VCaP (cell line): Measurements from ENCODE around the gene SLC6A19.

Source experiments
- H3K27ac ChIP-seq: fragments of 450-650 bp; 2 replicates; pipeline ENCODE4 v1.5.1; 2017
- TF ChIP-seq, protein P1 (sequence below): fragments of 450-650 bp; conservative IDR thresholded peaks from 2 replicates; pipeline ENCODE4 v1.5.1; 2017; ENCODE audit warnings: mild to moderate bottlenecking, moderate library complexity

Gene SLC6A19

GRCh38 chr5:1222147-1222546, 20.8 kb downstream of the SLC6A19 start:
- TF ChIP-seq, protein P1, sequence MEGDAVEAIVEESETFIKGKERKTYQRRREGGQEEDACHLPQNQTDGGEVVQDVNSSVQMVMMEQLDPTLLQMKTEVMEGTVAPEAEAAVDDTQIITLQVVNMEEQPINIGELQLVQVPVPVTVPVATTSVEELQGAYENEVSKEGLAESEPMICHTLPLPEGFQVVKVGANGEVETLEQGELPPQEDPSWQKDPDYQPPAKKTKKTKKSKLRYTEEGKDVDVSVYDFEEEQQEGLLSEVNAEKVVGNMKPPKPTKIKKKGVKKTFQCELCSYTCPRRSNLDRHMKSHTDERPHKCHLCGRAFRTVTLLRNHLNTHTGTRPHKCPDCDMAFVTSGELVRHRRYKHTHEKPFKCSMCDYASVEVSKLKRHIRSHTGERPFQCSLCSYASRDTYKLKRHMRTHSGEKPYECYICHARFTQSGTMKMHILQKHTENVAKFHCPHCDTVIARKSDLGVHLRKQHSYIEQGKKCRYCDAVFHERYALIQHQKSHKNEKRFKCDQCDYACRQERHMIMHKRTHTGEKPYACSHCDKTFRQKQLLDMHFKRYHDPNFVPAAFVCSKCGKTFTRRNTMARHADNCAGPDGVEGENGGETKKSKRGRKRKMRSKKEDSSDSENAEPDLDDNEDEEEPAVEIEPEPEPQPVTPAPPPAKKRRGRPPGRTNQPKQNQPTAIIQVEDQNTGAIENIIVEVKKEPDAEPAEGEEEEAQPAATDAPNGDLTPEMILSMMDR = no peak
- H3K27ac ChIP-seq = no peak overlapping the region

DNA sequence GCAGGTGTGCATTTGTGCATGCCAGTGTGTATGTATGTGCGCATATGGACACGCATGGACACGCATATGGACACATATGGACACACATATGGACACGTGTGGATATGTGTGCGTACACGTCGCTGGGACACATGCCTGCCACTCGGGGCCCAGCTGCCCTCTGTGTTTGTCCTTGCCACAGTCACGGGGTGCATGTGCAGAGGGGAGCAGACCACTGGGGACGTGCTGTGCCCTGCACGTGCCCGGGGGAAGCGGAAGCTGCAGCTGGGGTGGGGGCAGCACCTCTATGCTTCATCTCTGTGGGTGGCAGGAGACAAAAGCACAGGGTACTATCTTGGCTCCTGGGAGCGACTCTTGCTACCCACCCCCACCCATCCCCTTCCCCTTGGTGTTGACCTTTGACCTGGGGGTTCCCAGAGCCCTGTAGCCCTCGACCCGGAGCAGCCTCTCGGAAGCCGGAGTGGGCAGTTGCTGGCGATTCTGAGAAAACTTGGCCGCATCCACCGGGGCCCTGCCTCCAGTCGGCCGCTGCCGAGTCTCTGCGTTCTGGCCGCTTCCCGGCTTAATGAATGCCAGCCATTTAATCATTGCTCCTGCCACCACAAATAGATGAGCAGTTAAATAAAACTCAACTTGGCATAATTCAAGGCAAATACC, 21.4 kb downstream of the SLC6A19 start:
- H3K27ac ChIP-seq = no peak overlapping the region
- TF ChIP-seq, protein P1 = no peak

DNA sequence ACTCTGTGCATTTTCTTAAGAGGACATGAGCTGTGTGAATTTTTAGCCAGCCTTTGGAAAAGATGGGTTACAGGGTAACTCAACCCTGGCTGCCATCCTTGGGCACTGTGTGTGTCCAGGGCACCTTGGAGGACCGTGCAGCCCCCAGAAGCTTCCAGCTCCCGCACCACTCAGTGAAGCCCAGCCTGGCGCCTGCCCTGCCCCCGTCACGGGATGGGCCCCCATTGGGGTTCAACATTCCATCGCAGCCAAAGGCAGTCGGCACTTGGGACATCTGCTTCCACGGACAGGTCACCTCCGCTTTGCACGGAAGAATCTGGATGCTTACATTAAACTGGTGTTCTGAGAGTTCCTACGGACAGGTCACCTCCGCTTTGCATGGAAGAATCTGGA, 21.9 kb downstream of the SLC6A19 start:
- TF ChIP-seq, protein P1 = no peak
- no peak overlapping the region for H3K27ac ChIP-seq

GRCh38 chr5:1224631-1225030, 23.2 kb downstream of the SLC6A19 start:
- no peak overlapping the region for H3K27ac ChIP-seq
- TF ChIP-seq, protein P1 = no peak

DNA sequence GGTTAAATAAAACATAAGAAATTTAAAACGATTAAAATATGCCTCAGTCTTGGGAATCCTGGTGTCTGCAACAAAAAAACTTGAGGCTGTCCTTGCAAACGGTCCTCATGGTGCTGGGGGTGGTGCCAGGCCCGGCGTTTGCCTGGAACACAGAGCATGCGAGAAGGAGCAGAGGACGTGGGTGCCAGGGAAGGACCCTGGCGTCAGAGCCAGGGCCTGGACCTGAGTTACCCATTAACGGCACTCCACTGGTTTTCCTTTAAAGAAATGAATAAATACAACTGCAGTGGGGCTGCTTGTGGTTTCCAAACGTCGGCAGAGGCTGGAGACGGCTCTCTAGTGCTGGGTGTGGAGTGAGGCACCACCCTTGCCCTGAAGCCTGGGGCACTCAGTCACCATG, 23.7 kb downstream of the SLC6A19 start, which contains the start of gene SLC6A18:
Gene SLC6A18 (plus strand): TSS at position 301 of the 400 bp plus-strand sequence. CDS start 97 bp downstream, at position 398.
- TF ChIP-seq, protein P1 = no peak
- no peak within 1 kb of the TSS for H3K27ac ChIP-seq

- TF ChIP-seq, protein P1 = no peak
- H3K27ac ChIP-seq = no peak overlapping the region
These were observed 24.8 kb downstream of the SLC6A19 start for GRCh38 chr5:1226231-1226630.

GRCh38 chr5:1226839-1227581, 25.6 kb downstream of the SLC6A19 start:
- TF ChIP-seq, protein P1 = no peak
- H3K27ac ChIP-seq = peak overlapping the region; percentile 54; the same call in 1 of the 2 replicates
